NCI-H69 (cell line): ENCODE data around the gene ARMH4.
"Not testable (repeated sequence)": the region's sequence is repeated elsewhere in the genome, so short reads cannot be mapped to it uniquely, and the experiment has no call there.

Experiments
- DNase-seq: peaks from one replicate; lab custom pipeline; 2025; lab: John Stamatoyannopoulos, UW

Gene ARMH4

GRCh38 chr14:58146399-58146798 lies 5.6 kb downstream of the ARMH4 start:
- DNase-seq: no peak

DNA sequence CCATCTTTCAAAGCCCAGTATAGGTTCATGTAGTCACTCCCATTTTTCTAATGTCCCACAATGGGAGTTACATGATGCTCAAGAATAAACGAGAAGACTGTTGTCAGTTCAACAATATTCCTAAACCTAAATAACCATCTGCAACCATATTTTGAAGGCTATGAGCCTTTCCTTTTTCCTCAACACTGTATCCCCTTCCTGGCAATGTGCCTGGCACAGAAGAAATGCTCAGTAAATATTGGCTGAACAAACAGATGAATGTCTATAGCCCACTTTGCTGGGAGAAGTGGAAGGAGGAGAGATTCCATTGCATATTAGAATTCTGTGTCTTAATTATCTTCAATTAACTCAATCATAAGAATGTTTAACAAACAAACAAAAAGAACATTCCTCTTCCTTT lies 6.1 kb downstream of the ARMH4 start:
- peak; percentile 29 for DNase-seq

- no peak for DNase-seq
Measured at GRCh38 chr14:58143106-58143505, 8.9 kb downstream of the ARMH4 start.

- no peak for DNase-seq
Measured at GRCh38 chr14:58141893-58142292, 10.1 kb downstream of the ARMH4 start.

GRCh38 chr14:58138714-58139482 lies 13.1 kb downstream of the ARMH4 start:
- no peak for DNase-seq

DNA sequence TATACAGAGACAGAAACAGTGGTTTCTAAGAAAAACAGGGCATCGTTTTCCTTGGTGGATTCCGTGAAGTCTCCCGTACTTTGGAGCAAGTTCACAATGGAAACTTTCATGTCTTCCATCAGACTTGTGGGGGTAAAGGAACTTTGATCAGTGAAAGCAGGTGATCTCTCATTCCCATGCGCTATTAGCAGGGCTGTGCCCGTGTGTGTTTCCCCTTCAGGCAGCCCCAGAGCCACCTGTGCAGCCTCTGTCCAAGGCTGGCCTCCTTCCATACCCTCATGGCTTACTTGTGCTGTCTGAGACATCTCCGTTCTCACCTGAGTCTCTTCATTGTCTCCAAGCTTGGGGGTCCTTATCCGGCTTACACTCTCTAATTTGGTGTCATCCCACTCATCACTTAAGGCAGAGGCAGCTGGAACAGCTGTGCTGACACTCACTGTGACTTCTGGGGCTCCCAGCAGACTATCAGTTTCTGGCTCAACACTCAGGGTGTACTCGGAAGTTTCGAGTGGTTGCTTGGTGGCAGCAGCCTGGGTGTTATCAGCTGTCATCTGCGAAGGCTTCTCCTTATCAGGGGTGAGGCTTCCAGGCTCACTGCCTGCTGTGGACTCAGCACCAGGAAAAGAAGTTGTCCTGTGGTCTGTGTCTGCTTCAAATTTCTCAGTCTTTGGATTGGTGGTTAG lies 13.8 kb downstream of the ARMH4 start:
- no peak for DNase-seq

DNA sequence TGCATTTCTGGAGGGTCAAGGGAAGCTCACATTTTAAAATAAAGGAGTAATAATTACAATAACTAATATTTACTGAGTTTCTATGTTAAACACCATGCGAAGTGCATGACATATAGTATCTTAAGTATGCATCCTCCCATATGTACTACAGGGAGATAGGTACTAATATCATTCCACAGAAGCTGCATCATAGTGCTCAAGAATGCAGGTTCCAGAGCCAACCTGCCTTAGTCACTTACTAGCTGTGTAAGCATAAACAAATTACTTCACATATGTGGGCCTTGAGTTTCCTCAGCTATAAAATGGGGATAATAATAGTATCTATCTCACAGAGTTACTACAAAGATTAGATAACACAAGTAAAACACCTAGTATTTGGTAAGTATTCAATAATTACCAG lies 18.3 kb downstream of the ARMH4 start:
- no peak for DNase-seq

- DNase-seq: no peak
Measured at GRCh38 chr14:58131386-58131785, 20.6 kb downstream of the ARMH4 start.

GRCh38 chr14:58130116-58130782 lies 21.8 kb downstream of the ARMH4 start:
- DNase-seq: no peak

DNA sequence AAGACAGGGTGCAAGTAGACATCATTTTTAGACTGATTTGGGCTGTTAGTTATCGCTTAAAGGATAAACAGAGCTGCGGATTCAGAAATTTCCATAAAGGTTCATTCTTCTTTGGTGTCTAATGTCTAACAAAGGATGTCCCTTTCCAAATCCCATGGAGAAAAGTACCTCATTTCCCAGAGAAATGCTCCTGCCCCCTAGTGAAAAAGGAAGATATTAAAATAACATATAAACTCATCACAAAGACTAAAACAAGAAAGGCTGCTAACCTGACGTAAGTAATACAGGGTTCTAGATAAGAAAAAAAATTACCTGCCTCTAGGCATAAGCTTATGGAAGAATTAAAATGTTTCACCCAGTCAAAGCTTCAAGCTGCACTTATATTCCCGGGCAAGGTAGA lies 22.8 kb downstream of the ARMH4 start:
- DNase-seq: no peak

DNA sequence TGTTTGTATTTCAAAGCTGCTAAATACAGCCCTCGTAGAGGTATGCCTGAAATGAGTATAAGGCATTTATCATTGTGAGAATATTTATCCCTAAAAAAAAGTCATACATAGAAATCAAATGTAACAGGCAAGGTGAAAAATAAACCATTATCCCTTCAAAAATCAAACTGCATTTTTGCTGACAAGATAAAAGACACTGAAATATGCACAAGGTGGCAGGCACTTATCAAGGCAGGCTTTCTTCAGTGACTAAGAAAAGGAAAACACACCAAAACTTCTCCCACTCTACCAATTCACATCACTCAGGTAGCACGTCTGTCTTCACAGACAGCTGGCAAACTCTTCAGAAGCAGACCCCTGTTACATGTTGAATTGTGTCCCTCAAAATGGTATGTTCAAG lies 23.6 kb downstream of the ARMH4 start:
- no peak for DNase-seq

DNA sequence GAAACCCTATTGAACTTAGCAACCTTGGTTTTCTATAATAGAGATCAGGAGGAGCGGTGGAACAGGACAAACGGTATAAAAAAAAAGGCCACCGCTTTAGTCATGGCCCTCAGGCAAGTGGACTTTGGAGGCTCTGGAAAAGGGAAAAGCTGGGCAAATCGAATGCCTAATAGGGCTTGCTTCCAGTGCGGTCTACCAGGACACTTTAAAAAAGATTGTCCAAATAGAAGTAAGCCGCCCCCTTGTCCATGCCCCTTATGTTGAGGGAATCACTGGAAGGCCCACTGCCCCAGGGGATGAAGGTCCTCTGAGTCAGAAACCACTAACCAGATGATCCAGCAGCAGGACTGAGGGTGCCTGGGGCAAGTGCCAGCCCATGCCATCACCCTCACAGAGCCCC lies 29.5 kb downstream of the ARMH4 start:
- DNase-seq: not testable (repeated sequence)

- DNase-seq: no peak
Measured at GRCh38 chr14:58121530-58122186, 30.4 kb downstream of the ARMH4 start.

DNA sequence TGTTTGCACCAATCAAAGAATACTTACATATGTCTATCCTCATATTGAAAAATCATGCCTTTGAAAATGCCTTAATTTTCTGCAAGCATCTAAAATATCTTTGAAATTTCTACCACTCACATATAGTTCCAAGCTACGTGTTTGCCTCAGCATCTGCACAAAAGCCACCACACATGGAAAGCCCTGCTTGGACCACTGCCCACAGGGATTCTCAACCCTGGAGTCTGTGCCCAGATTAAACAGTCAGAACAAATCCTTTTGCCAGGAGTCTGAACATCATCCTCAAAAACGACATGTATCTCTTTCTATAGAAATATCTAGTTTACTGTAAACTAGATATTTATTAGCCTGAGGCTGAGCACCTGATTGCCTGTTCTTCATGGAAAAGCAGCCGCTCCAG lies 32.6 kb downstream of the ARMH4 start:
- DNase-seq: no peak

DNA sequence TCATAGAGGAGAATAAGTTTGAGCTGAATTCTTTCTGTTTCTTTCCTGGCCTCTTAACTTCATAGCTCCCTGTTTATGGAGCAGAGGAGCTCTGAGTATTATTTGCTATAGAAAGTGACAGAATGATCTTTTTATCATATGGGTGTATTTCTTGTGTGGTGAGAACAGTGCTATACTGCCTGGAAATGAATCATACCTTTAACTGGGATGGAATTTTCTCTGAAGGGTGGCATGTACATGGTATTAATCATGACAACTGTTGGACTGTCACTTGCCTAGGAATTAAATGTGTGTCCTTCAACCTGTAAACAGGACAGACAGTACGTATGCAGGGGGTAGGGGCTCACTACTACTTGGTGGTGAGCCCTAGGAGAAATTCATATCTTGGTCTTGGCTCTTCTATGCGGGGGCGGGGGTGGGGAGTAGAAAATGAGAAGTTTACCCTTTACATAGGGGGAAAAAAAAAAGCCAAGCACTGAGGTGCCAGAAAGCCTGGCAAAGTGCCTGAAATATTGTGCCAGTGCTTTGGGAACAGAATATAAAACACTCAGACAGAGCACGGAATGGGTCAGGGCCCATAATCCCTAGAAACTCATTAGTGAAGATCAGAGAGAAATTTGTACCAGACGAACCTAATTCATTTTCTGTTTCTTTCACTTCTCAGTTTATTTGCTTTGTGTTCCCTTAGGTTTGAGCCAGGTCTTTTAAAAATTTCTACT lies 33.8 kb downstream of the ARMH4 start:
- no peak for DNase-seq

DNA sequence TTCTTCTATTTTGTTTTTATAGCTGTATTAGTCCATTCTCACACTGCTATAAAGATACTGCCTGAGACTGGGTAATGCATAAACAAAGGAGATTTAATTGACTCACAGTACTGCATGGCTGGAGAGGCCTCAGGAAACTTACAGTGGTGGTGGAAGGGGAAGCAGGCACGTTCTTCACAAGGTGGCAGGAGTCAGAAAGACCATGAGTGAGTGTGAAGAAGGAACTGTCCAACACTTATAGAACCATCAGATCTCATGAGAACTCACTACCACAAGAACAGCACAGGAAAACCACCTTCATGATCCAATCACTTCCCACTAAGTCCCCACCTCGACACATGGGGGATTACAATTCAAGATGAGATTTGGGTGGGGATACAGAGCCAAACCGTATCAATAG lies 42.3 kb downstream of the ARMH4 start:
- DNase-seq: no peak

DNA sequence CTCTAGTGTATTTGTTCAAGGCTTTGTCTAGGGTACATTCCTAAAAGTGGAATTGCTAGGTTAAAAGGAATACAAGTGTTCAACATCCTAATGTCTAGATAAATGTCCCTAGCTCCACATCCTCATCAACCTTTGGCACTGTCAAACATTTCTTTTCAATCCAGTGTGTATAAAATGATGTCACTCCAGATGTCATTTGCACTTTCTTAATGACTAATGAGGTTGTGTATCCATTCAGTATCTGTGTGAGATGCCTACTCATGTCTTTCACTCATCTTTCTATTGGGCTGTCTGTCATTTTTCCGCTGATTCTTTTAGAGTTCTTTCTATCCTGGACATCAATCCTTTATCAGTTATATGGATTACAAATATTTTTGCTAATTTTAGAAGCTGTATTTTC lies 43.3 kb downstream of the ARMH4 start:
- DNase-seq: peak; percentile 9

- peak; percentile 68 for DNase-seq
Measured at GRCh38 chr14:58107947-58108552, 44.0 kb downstream of the ARMH4 start.

GRCh38 chr14:58107041-58107440 lies 45.0 kb downstream of the ARMH4 start:
- DNase-seq: no peak

DNA sequence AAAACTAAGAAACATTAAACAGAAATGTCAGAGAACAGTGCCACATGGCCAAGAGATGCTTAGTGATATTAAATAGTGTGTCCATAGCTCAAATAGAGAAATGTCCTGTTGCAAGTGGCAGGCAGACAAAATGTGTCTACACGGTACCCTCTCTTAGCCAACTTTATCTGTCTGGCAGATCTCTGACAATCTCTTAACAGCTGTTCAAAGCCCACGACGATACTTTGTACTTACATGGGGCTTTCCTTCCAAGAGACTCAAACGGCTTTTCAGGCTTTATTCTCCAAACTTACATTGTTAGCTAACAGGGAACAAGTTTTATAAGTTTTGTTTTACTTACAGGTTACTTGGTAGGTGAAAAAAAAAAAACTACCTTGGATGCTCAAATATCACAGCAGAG lies 45.6 kb downstream of the ARMH4 start:
- no peak for DNase-seq

DNA sequence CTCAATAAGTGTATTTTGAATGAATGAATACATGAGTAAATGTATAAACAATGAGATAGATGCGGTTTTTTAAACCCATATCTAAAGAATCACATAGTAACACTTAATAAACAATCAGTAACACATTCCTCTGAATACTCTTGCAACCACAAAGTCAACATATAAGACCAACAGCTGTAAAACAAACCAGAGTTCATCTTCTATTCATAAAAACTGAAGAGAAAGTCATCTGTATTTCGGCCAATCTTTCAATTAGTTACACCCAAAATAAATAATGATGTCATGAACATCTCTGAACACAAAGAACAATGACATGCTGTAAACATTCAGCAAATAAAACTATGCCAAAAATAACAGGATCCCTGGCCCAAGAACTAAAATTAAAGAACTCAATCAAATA lies 47.2 kb downstream of the ARMH4 start:
- DNase-seq: no peak
